ENCODE data around the gene PARVB. TPM values are rescaled to one million over a fixed set of nuclear protein-coding genes. Genes with fewer than 3 reads are reported as not detected.

PARVB gene
- total RNA-seq, 1 experiment from 2014 or later: 35.3 TPM

DNA sequence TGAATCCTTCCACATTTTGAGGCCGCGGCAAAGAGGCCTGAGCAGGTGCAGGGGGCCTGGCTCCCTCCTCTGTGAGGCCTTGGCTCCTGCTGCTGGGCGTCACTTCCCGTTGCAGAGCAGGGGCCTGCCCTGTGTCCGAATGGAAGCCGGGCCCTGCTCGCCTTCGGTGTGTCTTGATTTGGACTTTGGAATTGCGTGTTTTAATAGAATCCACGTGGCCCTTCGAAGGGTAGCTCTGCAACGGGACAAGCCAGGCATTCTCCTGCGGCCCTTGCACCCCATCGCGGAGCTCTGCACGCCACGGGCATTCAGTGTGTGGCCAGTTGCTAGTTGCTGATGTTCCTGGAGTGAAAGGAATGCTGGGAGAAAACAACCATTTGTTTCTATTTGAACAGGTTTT, 43.1 kb upstream of the PARVB start:
- intact Hi-C loops (cut with micrococcal nuclease; ENCODE audit: unreplicated experiment): no loop called here
- POLR2A ChIA-PET (ENCODE audit: unreplicated experiment): no interaction called here
- Histone ChIP-seq H3K4me2 (no peak overlapping the region), H2AFZ (no peak overlapping the region), H3K9me3 (ENCODE audit: insufficient read depth, low read depth) (no peaks in the 10 kb centered on the region), H3F3A (ENCODE audit: insufficient read depth, low read depth) (no peaks in the 10 kb centered on the region), H3K27me3 (ENCODE audit: insufficient read depth, low read depth) (no peaks in the 10 kb centered on the region), H3K79me2 (ENCODE audit: low read depth) (no peaks in the 10 kb centered on the region), H3K4me3 (no peak overlapping the region), H3K36me3 (ENCODE audit: low read depth) (peaks cover 19% of the 10 kb centered on the region; the same call in 1 of the 2 replicates), H4K20me1 (ENCODE audit: insufficient read depth) (no peaks in the 10 kb centered on the region), H3K9me2 (ENCODE audit: insufficient read depth) (no peaks in the 10 kb centered on the region), H3K27ac (no peak overlapping the region), H3K4me1 (replicated peaks; ENCODE audit: insufficient read depth) (no peaks in the 10 kb centered on the region)
- peak in 1 of 2 experiments; percentile 28 for DNase-seq
- BruUV-seq (replicated peaks): no TSS peak
- CTCF ChIA-PET: no interaction called here
- TF ChIP-seq CTCF (conservative IDR thresholded peaks at IDR 0.05): no peak
- TF ChIP-seq EZH2 (IDR thresholded peaks at IDR 0.05; ENCODE audit: low read depth): no peak

GRCh38 chr22:43983808-43984207, 40.3 kb upstream of the PARVB start:
- Histone ChIP-seq H3F3A (ENCODE audit: insufficient read depth, low read depth) (no peaks in the 10 kb centered on the region), H4K20me1 (ENCODE audit: insufficient read depth) (no peaks in the 10 kb centered on the region), H3K9me3 (ENCODE audit: insufficient read depth, low read depth) (no peaks in the 10 kb centered on the region), H3K79me2 (ENCODE audit: low read depth) (no peaks in the 10 kb centered on the region), H3K9me2 (ENCODE audit: insufficient read depth) (no peaks in the 10 kb centered on the region), H2AFZ (no peak overlapping the region), H3K4me1 (replicated peaks; ENCODE audit: insufficient read depth) (no peaks in the 10 kb centered on the region), H3K4me3 (no peak overlapping the region), H3K27ac (no peak overlapping the region), H3K4me2 (no peak overlapping the region), H3K27me3 (ENCODE audit: insufficient read depth, low read depth) (no peaks in the 10 kb centered on the region), H3K36me3 (ENCODE audit: low read depth) (peaks cover 25% of the 10 kb centered on the region; the same call in 1 of the 2 replicates)
- intact Hi-C loops (cut with micrococcal nuclease; ENCODE audit: unreplicated experiment): no loop called here
- ChIA-PET CTCF (interaction anchor here (0.6 kb wide), 1 partner anchor 137 kb away, joined by 3 read pairs; no protein-coding TSS in a partner anchor), POLR2A (ENCODE audit: unreplicated experiment) (no interaction called here)
- no TSS peak for BruUV-seq (replicated peaks)
- peak in 1 of 2 experiments; percentile 6 for DNase-seq
- TF ChIP-seq CTCF (conservative IDR thresholded peaks at IDR 0.05): no peak
- no peak for TF ChIP-seq EZH2 (IDR thresholded peaks at IDR 0.05; ENCODE audit: low read depth)

DNA sequence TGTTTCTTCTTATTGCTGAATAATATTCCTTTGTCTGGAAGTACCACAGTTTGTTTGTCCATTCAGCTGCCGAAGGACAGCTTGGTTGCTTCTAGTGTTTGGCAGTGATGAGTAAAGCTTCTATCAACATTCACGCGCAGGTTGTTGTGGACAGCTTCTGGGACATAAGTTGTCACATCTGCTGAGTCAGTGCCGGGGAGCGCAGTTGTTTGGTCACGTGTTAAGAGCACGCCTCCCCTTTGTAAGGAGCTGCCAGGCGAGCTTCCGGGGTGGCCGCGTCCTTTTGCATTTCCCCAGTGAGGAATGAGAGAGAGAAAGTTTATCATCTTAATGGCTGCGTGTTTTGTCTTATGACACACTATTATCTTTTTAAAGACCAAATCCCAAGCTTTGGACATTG, 38.6 kb upstream of the PARVB start:
- no peak overlapping the region for H3K4me3 ChIP-seq
- intact Hi-C loops (cut with micrococcal nuclease; ENCODE audit: unreplicated experiment): no loop called here
- no peak overlapping the region for H2AFZ ChIP-seq
- no peaks in the 10 kb centered on the region for H3K4me1 ChIP-seq (replicated peaks; ENCODE audit: insufficient read depth)
- H3K79me2 ChIP-seq (ENCODE audit: low read depth): no peaks in the 10 kb centered on the region
- POLR2A ChIA-PET (ENCODE audit: unreplicated experiment): no interaction called here
- H3K9me2 ChIP-seq (ENCODE audit: insufficient read depth): no peaks in the 10 kb centered on the region
- no peaks in the 10 kb centered on the region for H3K27me3 ChIP-seq (ENCODE audit: insufficient read depth, low read depth)
- H3K36me3 ChIP-seq (ENCODE audit: low read depth): peaks cover 33% of the 10 kb centered on the region; the same call in 1 of the 2 replicates
- H4K20me1 ChIP-seq (ENCODE audit: insufficient read depth): no peaks in the 10 kb centered on the region
- H3K9me3 ChIP-seq (ENCODE audit: insufficient read depth, low read depth): no peaks in the 10 kb centered on the region
- H3K27ac ChIP-seq: no peak overlapping the region
- no TSS peak for BruUV-seq (replicated peaks)
- no peak for DNase-seq
- TF ChIP-seq CTCF (conservative IDR thresholded peaks at IDR 0.05) (no peak), EZH2 (IDR thresholded peaks at IDR 0.05; ENCODE audit: low read depth) (no peak)
- CTCF ChIA-PET: interaction anchor here (0.7 kb wide), 2 partner anchors 82 to 100 kb away, joined by 4 to 6 read pairs; no protein-coding TSS in a partner anchor
- no peak overlapping the region for H3K4me2 ChIP-seq
- no peaks in the 10 kb centered on the region for H3F3A ChIP-seq (ENCODE audit: insufficient read depth, low read depth)
